ENCODE results near the gene RDX. TPM values are rescaled to one million over a fixed set of nuclear protein-coding genes. Genes with fewer than 3 reads are reported as not detected.

RDX gene
- total RNA-seq, 4 donors from 2014 or later: 75.7 to 114 (median 106) TPM

- WGBS, 2 donors (ENCODE audit: low coverage in 1 of 2): 94% methylated on average over 3 of the region's 5 CpGs; no CpG with 5 or more reads in 1 of the 2 donors
- no peaks in the 10 kb centered on the region for H3K36me3 ChIP-seq
These were observed 110.0 kb downstream of the RDX start for GRCh38 chr11:110186456-110186855.

GRCh38 chr11:110185599-110185998 lies 110.8 kb downstream of the RDX start:
- H3K9me3 ChIP-seq: no peaks in the 10 kb centered on the region
- H3K4me1 ChIP-seq: no peaks in the 10 kb centered on the region
- H3K4me3 ChIP-seq: no peak overlapping the region
- TF ChIP-seq POLR2AphosphoS5 (IDR thresholded peaks at IDR 0.05) (no peak), EP300 (IDR thresholded peaks at IDR 0.05) (no peak)
- H3K27ac ChIP-seq: no peak overlapping the region
- H3K27me3 ChIP-seq: no peaks in the 10 kb centered on the region
- no peak for ATAC-seq
- H3K36me3 ChIP-seq: no peaks in the 10 kb centered on the region
- WGBS, 2 donors (ENCODE audit: low coverage in 1 of 2): 93 to 100% methylated on average over 3 of the region's 7 CpGs

More at GRCh38 chr11:110186456-110186855, 110.0 kb downstream of the RDX start:
- H3K4me3 ChIP-seq: no peak overlapping the region
- no peaks in the 10 kb centered on the region for H3K4me1 ChIP-seq
- no peaks in the 10 kb centered on the region for H3K27me3 ChIP-seq
- TF ChIP-seq POLR2A (IDR thresholded peaks at IDR 0.05) (no peak), EP300 (IDR thresholded peaks at IDR 0.05) (no peak), CTCF (IDR thresholded peaks at IDR 0.05) (no peak), POLR2AphosphoS5 (IDR thresholded peaks at IDR 0.05) (no peak)
- ATAC-seq: no peak
- no peak overlapping the region for H3K27ac ChIP-seq
- H3K9me3 ChIP-seq: no peaks in the 10 kb centered on the region

GRCh38 chr11:110185121-110185591 lies 111.3 kb downstream of the RDX start:
- H3K27ac ChIP-seq: no peak overlapping the region

GRCh38 chr11:110184456-110184855 lies 112.0 kb downstream of the RDX start:
- WGBS, 2 donors (ENCODE audit: low coverage in 1 of 2): 87 to 97% methylated on average over 3 to 6 of the region's 7 CpGs

More at GRCh38 chr11:110185121-110185591, 111.3 kb downstream of the RDX start:
- no peak for ATAC-seq
- WGBS, 2 donors (ENCODE audit: low coverage in 1 of 2): 12 to 73% methylated on average over 2 of the region's 3 CpGs
- Histone ChIP-seq H3K4me3 (no peak overlapping the region), H3K9me3 (no peaks in the 10 kb centered on the region), H3K4me1 (no peaks in the 10 kb centered on the region), H3K27me3 (no peaks in the 10 kb centered on the region), H3K36me3 (no peaks in the 10 kb centered on the region)
- TF ChIP-seq POLR2AphosphoS5 (IDR thresholded peaks at IDR 0.05) (peak; percentile 19), EP300 (IDR thresholded peaks at IDR 0.05) (no peak)

GRCh38 chr11:110182886-110183285 lies 113.5 kb downstream of the RDX start:
- Histone ChIP-seq H3K9me3 (no peaks in the 10 kb centered on the region), H3K4me3 (no peak overlapping the region), H3K4me1 (no peaks in the 10 kb centered on the region), H3K27ac (no peak overlapping the region), H3K36me3 (no peaks in the 10 kb centered on the region), H3K27me3 (no peaks in the 10 kb centered on the region)
- ATAC-seq: no peak
- 94 to 100% methylated on average over 2 to 5 of the region's 5 CpGs for WGBS, 2 donors (ENCODE audit: low coverage in 1 of 2)
- no peak for TF ChIP-seq EP300 (IDR thresholded peaks at IDR 0.05)
- TF ChIP-seq CTCF (IDR thresholded peaks at IDR 0.05): no peak
- no peak for TF ChIP-seq POLR2A (IDR thresholded peaks at IDR 0.05)
- TF ChIP-seq POLR2AphosphoS5 (IDR thresholded peaks at IDR 0.05): no peak

More at GRCh38 chr11:110184456-110184855, 112.0 kb downstream of the RDX start:
- H3K27ac ChIP-seq: no peak overlapping the region
- no peak overlapping the region for H3K4me3 ChIP-seq
- H3K36me3 ChIP-seq: no peaks in the 10 kb centered on the region
- no peaks in the 10 kb centered on the region for H3K27me3 ChIP-seq
- no peak for TF ChIP-seq POLR2A (IDR thresholded peaks at IDR 0.05)
- TF ChIP-seq CTCF (IDR thresholded peaks at IDR 0.05): no peak
- TF ChIP-seq EP300 (IDR thresholded peaks at IDR 0.05): no peak
- TF ChIP-seq POLR2AphosphoS5 (IDR thresholded peaks at IDR 0.05): no peak
- no peaks in the 10 kb centered on the region for H3K4me1 ChIP-seq
- ATAC-seq: no peak
- H3K9me3 ChIP-seq: no peaks in the 10 kb centered on the region

- TF ChIP-seq POLR2A (IDR thresholded peaks at IDR 0.05) (no peak), EP300 (IDR thresholded peaks at IDR 0.05) (no peak), CTCF (IDR thresholded peaks at IDR 0.05) (no peak), POLR2AphosphoS5 (IDR thresholded peaks at IDR 0.05) (no peak)
- no peak for ATAC-seq
- Histone ChIP-seq H3K36me3 (no peaks in the 10 kb centered on the region), H3K27ac (no peak overlapping the region), H3K27me3 (no peaks in the 10 kb centered on the region), H3K4me1 (peaks cover 0 to 23% (median 0%) of the 10 kb centered on the region in 3 donors), H3K4me3 (no peak overlapping the region), H3K9me3 (no peaks in the 10 kb centered on the region)
- 69 to 93% methylated on average over 2 to 3 of the region's 4 CpGs for WGBS, 2 donors (ENCODE audit: low coverage in 1 of 2)
These were observed 117.3 kb downstream of the RDX start for GRCh38 chr11:110179064-110179463.
